ENCODE data around the gene SLC24A4. TPM values are rescaled to one million over a fixed set of nuclear protein-coding genes. Genes with fewer than 3 reads are reported as not detected.
A peak's percentile ranks its signal among the peaks of the same experiment; 100 is the strongest.

Gene SLC24A4
- total and polyA plus RNA-seq, 2 of the 4 experiments (the other 2 are of a cell fraction) = not detected

- Histone ChIP-seq H3K56ac (ENCODE audit: extremely low read depth, insufficient read depth, low read length) (no peak overlapping the region), H4K20me1 (ENCODE audit: insufficient read depth, low read length) (no peaks in the 10 kb centered on the region; the same call in 1 of the 2 replicates), H2BK120ac (ENCODE audit: low read depth, low read length) (no peak overlapping the region), H3K9me1 (ENCODE audit: insufficient read depth, low read length) (peaks cover 21% of the 10 kb centered on the region), H2AK9ac (replicated peaks; ENCODE audit: low read depth, low read length, poor library complexity) (no peak overlapping the region), H2BK15ac (ENCODE audit: low read depth, low read length) (no peak overlapping the region), H3K4me3 (ENCODE audit: insufficient read depth, low read depth, low read length) (no peak overlapping the region), H3K14ac (replicated peaks; ENCODE audit: low read depth, low read length) (no peak overlapping the region), H3K4ac (ENCODE audit: low read depth, low read length) (no peak overlapping the region), H4K5ac (ENCODE audit: low read depth, low read length) (no peak overlapping the region), H3K36me3 (ENCODE audit: control insufficient read depth, insufficient read depth, low read length) (no peaks in the 10 kb centered on the region), H4K8ac (ENCODE audit: low read depth in 2 of 2, low read length in 2 of 2) (no peak overlapping the region), H2BK20ac (ENCODE audit: low read depth, low read length) (no peak overlapping the region), H2AFZ (replicated peaks; ENCODE audit: low read length, poor library complexity) (no peak overlapping the region), H3K18ac (ENCODE audit: low read depth, low read length) (no peak overlapping the region), H3K27ac (ENCODE audit: insufficient read depth, low read length) (no peak overlapping the region), H4K91ac (ENCODE audit: insufficient read depth, low read depth, low read length) (no peak overlapping the region), H3K23ac (ENCODE audit: low read depth, low read length) (no peak overlapping the region; the same call in 1 of the 2 replicates), H3K9me3 (ENCODE audit: control insufficient read depth, insufficient read depth, low read length) (peaks cover 4% of the 10 kb centered on the region), H3K4me2 (ENCODE audit: low read depth, low read length) (no peak overlapping the region), H3K27me3 (ENCODE audit: control insufficient read depth, insufficient read depth, low read length) (peaks cover 3% of the 10 kb centered on the region; the same call in 1 of the 2 replicates), H3K4me1 (ENCODE audit: control insufficient read depth, insufficient read depth, low read length) (peaks cover 11% of the 10 kb centered on the region), H3K9ac (ENCODE audit: low read depth, low read length) (no peak overlapping the region), H2BK5ac (ENCODE audit: low read depth, low read length, poor library complexity, severe bottlenecking) (no peak overlapping the region), H3K79me1 (ENCODE audit: low read depth in 1 of 2, low read length in 2 of 2) (no peaks in the 10 kb centered on the region), H2AK5ac (ENCODE audit: low read depth, low read length) (no peak overlapping the region)
- in situ Hi-C loops (cut with MboI; ENCODE audit: low sequenced_read_pairs) = no loop called here
- CTCF ChIA-PET = interaction anchor here (0.6 kb wide), 1 partner anchor 54 kb away, joined by 3 read pairs; no protein-coding TSS in a partner anchor
- WGBS, 2 experiments (ENCODE audit: extremely low coverage in 2 of 2, insufficient read length in 1 of 2) = 92% methylated on average over 8 of the region's 9 CpGs; no CpG with 5 or more reads in 1 of the 2 experiments
- POLR2A ChIA-PET (ENCODE audit: unreplicated experiment) = no interaction called here
- BruUV-seq (replicated peaks) = no TSS peak
- TF ChIP-seq CTCF (conservative IDR thresholded peaks at IDR 0.05; ENCODE audit: low read depth, low read length) (no peak), MAFK (IDR thresholded peaks at IDR 0.05; ENCODE audit: low read depth, low read length) (peak; percentile 48), CEBPB (IDR thresholded peaks at IDR 0.05; ENCODE audit: low read depth, low read length) (no peak)
- no peak for ATAC-seq (ENCODE audit: low read depth)
- no peak for DNase-seq
- dilution Hi-C loops (cut with HindIII; ENCODE audit: low sequenced_read_pairs, unreplicated experiment) = no loop called here
- intact Hi-C loops (cut with micrococcal nuclease) = no loop called here
Measured at GRCh38 chr14:92415969-92416368, 93.0 kb downstream of the SLC24A4 start.

Measured in IMR-90 (cell line).